Activated naive CD8-positive, alpha-beta T cell treated with anti-CD3 and anti-CD28 coated beads for 36 hours (primary cell): ENCODE data around the gene S100A14. TPM values are rescaled to one million over a fixed set of nuclear protein-coding genes. Genes with fewer than 3 reads are reported as not detected.

Experiments used
- DNase-seq: peaks from one replicate; pipeline ENCODE4 v3.0.0; 2021
- H3K27ac Mint-ChIP-seq: one replicate; pipeline ENCODE4 v1.8.0; 2022; ENCODE audit warnings: mild to moderate bottlenecking, moderate library complexity, mixed read lengths
- H3K27me3 Mint-ChIP-seq: one replicate; pipeline ENCODE4 v1.8.0; 2022; ENCODE audit warnings: mild to moderate bottlenecking, mixed read lengths
- H3K36me3 Mint-ChIP-seq: one replicate; pipeline ENCODE4 v1.8.0; 2021; ENCODE audit warnings: mild to moderate bottlenecking, mixed read lengths
- H3K4me1 Mint-ChIP-seq: one replicate; pipeline ENCODE4 v1.8.0; 2021; ENCODE audit warnings: mixed read lengths
- H3K4me3 Mint-ChIP-seq: one replicate; pipeline ENCODE4 v1.8.0; 2022; ENCODE audit warnings: mild to moderate bottlenecking, moderate library complexity, mixed read lengths
- H3K9me3 Mint-ChIP-seq: one replicate; pipeline ENCODE4 v1.8.0; 2022; ENCODE audit warnings: mixed read lengths
- total RNA-seq, 2 experiments: library from RNA; stranded (reverse); gene quantifications; one replicate each; pipeline ENCODE4 v1.2.3, GENCODE V29; 2021

The S100A14 gene
- total RNA-seq, 2 experiments from 2014 or later, result not detected

- H3K4me3 Mint-ChIP-seq, result no peak overlapping the region
- H3K27ac Mint-ChIP-seq, result no peak overlapping the region
- no peak for DNase-seq
- H3K36me3 Mint-ChIP-seq, result no peaks in the 10 kb centered on the region
- H3K9me3 Mint-ChIP-seq, result no peaks in the 10 kb centered on the region
- H3K4me1 Mint-ChIP-seq, result peaks cover 2% of the 10 kb centered on the region
- H3K27me3 Mint-ChIP-seq, result no peaks in the 10 kb centered on the region
Measured at GRCh38 chr1:153613406-153613805, 2.7 kb downstream of the S100A14 start.

- H3K4me3 Mint-ChIP-seq, result no peak within 1 kb of the TSS
- no peak for DNase-seq
- H3K27ac Mint-ChIP-seq, result no peak within 1 kb of the TSS
Measured at GRCh38 chr1:153612755-153613331, 3.3 kb downstream of the S100A14 start, which contains the start of gene S100A16. S100A16 (minus strand) TSS chr1:153613137; CDS start chr1:153608151, 4,986 bp downstream.

GRCh38 chr1:153612111-153612754 is 3.9 kb downstream of the S100A14 start:
- H3K4me1 Mint-ChIP-seq, result peaks cover 2% of the 10 kb centered on the region
- no peak overlapping the region for H3K27ac Mint-ChIP-seq
- DNase-seq, result no peak
- H3K27me3 Mint-ChIP-seq, result no peaks in the 10 kb centered on the region
- H3K9me3 Mint-ChIP-seq, result no peaks in the 10 kb centered on the region
- no peak overlapping the region for H3K4me3 Mint-ChIP-seq
- H3K36me3 Mint-ChIP-seq, result no peaks in the 10 kb centered on the region

More at GRCh38 chr1:153612755-153613331, 3.3 kb downstream of the S100A14 start, which contains the start of gene S100A16:
- Mint-ChIP-seq H3K4me1 (peaks cover 2% of the 10 kb centered on the region), H3K9me3 (no peaks in the 10 kb centered on the region), H3K36me3 (no peaks in the 10 kb centered on the region), H3K27me3 (no peaks in the 10 kb centered on the region)

GRCh38 chr1:153611356-153611755 is 4.8 kb downstream of the S100A14 start:
- H3K27me3 Mint-ChIP-seq, result no peaks in the 10 kb centered on the region
- H3K4me1 Mint-ChIP-seq, result peaks cover 2% of the 10 kb centered on the region
- H3K27ac Mint-ChIP-seq, result no peak overlapping the region
- no peaks in the 10 kb centered on the region for H3K9me3 Mint-ChIP-seq
- H3K4me3 Mint-ChIP-seq, result no peak overlapping the region
- DNase-seq, result no peak
- no peaks in the 10 kb centered on the region for H3K36me3 Mint-ChIP-seq

- Mint-ChIP-seq H3K4me1 (no peaks in the 10 kb centered on the region), H3K9me3 (no peaks in the 10 kb centered on the region), H3K27ac (no peak overlapping the region), H3K4me3 (no peak overlapping the region), H3K36me3 (no peaks in the 10 kb centered on the region), H3K27me3 (no peaks in the 10 kb centered on the region)
- no peak for DNase-seq
Measured at GRCh38 chr1:153610811-153611301, 5.3 kb downstream of the S100A14 start.

GRCh38 chr1:153610334-153610733 is 5.8 kb downstream of the S100A14 start:
- no peak overlapping the region for H3K27ac Mint-ChIP-seq
- H3K36me3 Mint-ChIP-seq, result no peaks in the 10 kb centered on the region

GRCh38 chr1:153609585-153609907 is 6.6 kb downstream of the S100A14 start:
- no peak overlapping the region for H3K4me3 Mint-ChIP-seq
- H3K9me3 Mint-ChIP-seq, result no peaks in the 10 kb centered on the region
- H3K4me1 Mint-ChIP-seq, result peaks cover 2% of the 10 kb centered on the region
- no peaks in the 10 kb centered on the region for H3K27me3 Mint-ChIP-seq
- H3K27ac Mint-ChIP-seq, result no peak overlapping the region
- H3K36me3 Mint-ChIP-seq, result no peaks in the 10 kb centered on the region
- DNase-seq, result no peak

More at GRCh38 chr1:153610334-153610733, 5.8 kb downstream of the S100A14 start:
- no peak for DNase-seq
- Mint-ChIP-seq H3K27me3 (no peaks in the 10 kb centered on the region), H3K4me3 (no peak overlapping the region), H3K4me1 (no peaks in the 10 kb centered on the region), H3K9me3 (no peaks in the 10 kb centered on the region)

- H3K4me3 Mint-ChIP-seq, result no peak overlapping the region
- no peaks in the 10 kb centered on the region for H3K27me3 Mint-ChIP-seq
- H3K4me1 Mint-ChIP-seq, result peaks cover 2% of the 10 kb centered on the region
- H3K9me3 Mint-ChIP-seq, result no peaks in the 10 kb centered on the region
- no peak overlapping the region for H3K27ac Mint-ChIP-seq
- no peak for DNase-seq
- no peaks in the 10 kb centered on the region for H3K36me3 Mint-ChIP-seq
Measured at GRCh38 chr1:153608742-153609584, 7.2 kb downstream of the S100A14 start.

GRCh38 chr1:153608089-153608682 is 7.9 kb downstream of the S100A14 start:
- Mint-ChIP-seq H3K9me3 (no peaks in the 10 kb centered on the region), H3K4me1 (peaks cover 2% of the 10 kb centered on the region), H3K4me3 (no peak overlapping the region), H3K36me3 (no peaks in the 10 kb centered on the region), H3K27ac (no peak overlapping the region), H3K27me3 (no peaks in the 10 kb centered on the region)
- no peak for DNase-seq

- Mint-ChIP-seq H3K4me1 (peaks cover 3% of the 10 kb centered on the region), H3K4me3 (no peak overlapping the region), H3K27ac (no peak overlapping the region), H3K27me3 (no peaks in the 10 kb centered on the region), H3K36me3 (no peaks in the 10 kb centered on the region), H3K9me3 (no peaks in the 10 kb centered on the region)
- no peak for DNase-seq
Measured at GRCh38 chr1:153607381-153607780, 8.7 kb downstream of the S100A14 start.

- Mint-ChIP-seq H3K9me3 (no peaks in the 10 kb centered on the region), H3K27ac (no peak overlapping the region), H3K36me3 (no peaks in the 10 kb centered on the region), H3K4me1 (peaks cover 6% of the 10 kb centered on the region), H3K27me3 (no peaks in the 10 kb centered on the region), H3K4me3 (no peak overlapping the region)
- DNase-seq, result no peak
Measured at GRCh38 chr1:153606194-153606593, 9.9 kb downstream of the S100A14 start.

- Mint-ChIP-seq H3K4me1 (peaks cover 13% of the 10 kb centered on the region), H3K9me3 (no peaks in the 10 kb centered on the region), H3K4me3 (no peak overlapping the region), H3K36me3 (no peaks in the 10 kb centered on the region), H3K27ac (no peak overlapping the region), H3K27me3 (no peaks in the 10 kb centered on the region)
- no peak for DNase-seq
Measured at GRCh38 chr1:153602749-153603148, 13.4 kb downstream of the S100A14 start.

GRCh38 chr1:153599847-153600246 is 16.3 kb downstream of the S100A14 start:
- peaks cover 11% of the 10 kb centered on the region for H3K4me1 Mint-ChIP-seq
- H3K9me3 Mint-ChIP-seq, result no peaks in the 10 kb centered on the region
- no peaks in the 10 kb centered on the region for H3K36me3 Mint-ChIP-seq
- no peak overlapping the region for H3K27ac Mint-ChIP-seq
- H3K27me3 Mint-ChIP-seq, result no peaks in the 10 kb centered on the region
- no peak for DNase-seq
- no peak overlapping the region for H3K4me3 Mint-ChIP-seq

GRCh38 chr1:153598309-153599172 is 17.6 kb downstream of the S100A14 start:
- Mint-ChIP-seq H3K27me3 (no peaks in the 10 kb centered on the region), H3K9me3 (no peaks in the 10 kb centered on the region), H3K36me3 (no peaks in the 10 kb centered on the region), H3K4me3 (no peak overlapping the region), H3K4me1 (peaks cover 11% of the 10 kb centered on the region), H3K27ac (peak overlapping the region; percentile 34)
- DNase-seq, result peak; percentile 14
